SU-DHL-6 (cell line): Measurements from ENCODE around the gene CALML3.

Source experiments
- H2AFZ ChIP-seq: fragments of 200-600 bp; sonication (generic); 2 replicates; pipeline ENCODE4 v1.6.1; 2014; ENCODE audit warnings: low read depth, mild to moderate bottlenecking, moderate library complexity, mixed read lengths, antibody characterized with exemption, low read length; ENCODE audit not compliant: severe bottlenecking
- H3F3A ChIP-seq: fragments of 200-600 bp; shearing (Covaris generic); 2 replicates; pipeline ENCODE4 v1.6.0; 2016; ENCODE audit warnings: antibody characterized with exemption, mild to moderate bottlenecking; ENCODE audit not compliant: insufficient read depth
- H3K27ac ChIP-seq: fragments of 200-600 bp; sonication (generic); 2 replicates; pipeline ENCODE4 v1.5.1; 2016; ENCODE audit warnings: low read depth, mild to moderate bottlenecking, low read length, moderate library complexity, mixed read lengths
- H3K27me3 ChIP-seq: fragments of 200-600 bp; sonication (generic), shearing (Covaris generic); 2 replicates; pipeline ENCODE4 v1.6.0; 2014; ENCODE audit warnings: mild to moderate bottlenecking, low read length
- H3K36me3 ChIP-seq: fragments of 200-600 bp; sonication (generic); 2 replicates; pipeline ENCODE4 v1.6.1; 2014; ENCODE audit warnings: mild to moderate bottlenecking, low read length, mixed read lengths
- H3K4me2 ChIP-seq: fragments of 300-600, 200-600 bp; shearing (Covaris generic), sonication (generic); 2 replicates; pipeline ENCODE4 v1.6.0; 2014; ENCODE audit warnings: low read length, low read depth, mild to moderate bottlenecking; ENCODE audit not compliant: poor library complexity, severe bottlenecking
- H3K4me3 ChIP-seq: fragments of 200-600 bp; sonication (generic); 2 replicates; pipeline ENCODE4 v1.5.1; 2014; ENCODE audit warnings: antibody characterized with exemption, low read length, mild to moderate bottlenecking, mixed read lengths; ENCODE audit not compliant: insufficient read depth, poor library complexity, severe bottlenecking
- H3K79me2 ChIP-seq: fragments of 200-600 bp; sonication (generic); 2 replicates; pipeline ENCODE4 v1.6.1; 2014; ENCODE audit warnings: mild to moderate bottlenecking, low read length, moderate library complexity; ENCODE audit not compliant: insufficient read depth
- H3K9ac ChIP-seq: fragments of 200-600 bp; sonication (generic); 2 replicates; pipeline ENCODE4 v1.7.0; 2014; ENCODE audit warnings: mild to moderate bottlenecking, low read length
- H3K9me2 ChIP-seq: fragments of 200-600 bp; sonication (generic); replicated peaks from 2 replicates; pipeline ENCODE4 v1.6.1; 2014; ENCODE audit warnings: low read length; ENCODE audit not compliant: insufficient read depth
- H3K9me3 ChIP-seq: fragments of 200-600 bp; sonication (generic); 2 replicates; pipeline ENCODE4 v1.6.1; 2014; ENCODE audit warnings: low read length, mixed read lengths; ENCODE audit not compliant: insufficient read depth
- H4K20me1 ChIP-seq: fragments of 200-600 bp; sonication (generic); 2 replicates; pipeline ENCODE4 v1.6.1; 2014; ENCODE audit warnings: low read depth, mild to moderate bottlenecking, antibody characterized with exemption, low read length, moderate library complexity, mixed read lengths
- CTCF ChIP-seq: fragments of 200-600 bp; sonication (generic); IDR thresholded peaks from one replicate; pipeline ENCODE4 v1.5.1; 2017; ENCODE audit warnings: antibody characterized with exemption, mild to moderate bottlenecking, low read length, moderate library complexity; ENCODE audit not compliant: insufficient read depth, poor library complexity, severe bottlenecking
- EZH2phosphoT487 ChIP-seq: fragments of 200-600 bp; sonication (generic), shearing (Covaris generic); conservative IDR thresholded peaks from 2 replicates; pipeline ENCODE4 v1.6.1; 2018; ENCODE audit warnings: mild to moderate bottlenecking, antibody characterized with exemption, low read length, moderate library complexity, mixed read lengths

CALML3 gene

GRCh38 chr10:5502061-5502521, 22.7 kb upstream of the CALML3 start:
- H4K20me1 ChIP-seq: no peaks in the 10 kb centered on the region
- no peaks in the 10 kb centered on the region for H3K79me2 ChIP-seq
- no peak overlapping the region for H3K9ac ChIP-seq
- H3K4me2 ChIP-seq: no peak overlapping the region
- TF ChIP-seq CTCF (no peak), EZH2phosphoT487 (no peak)
- no peak overlapping the region for H3K27ac ChIP-seq
- no peak overlapping the region for H2AFZ ChIP-seq
- no peaks in the 10 kb centered on the region for H3K36me3 ChIP-seq
- no peaks in the 10 kb centered on the region for H3K27me3 ChIP-seq
- H3K9me2 ChIP-seq: no peaks in the 10 kb centered on the region
- no peaks in the 10 kb centered on the region for H3K9me3 ChIP-seq
- no peak overlapping the region for H3K4me3 ChIP-seq
- H3F3A ChIP-seq: no peaks in the 10 kb centered on the region

- no peaks in the 10 kb centered on the region for H3K9me2 ChIP-seq
- no peak overlapping the region for H3K4me3 ChIP-seq
- no peaks in the 10 kb centered on the region for H3K9me3 ChIP-seq
- H3K27ac ChIP-seq: no peak overlapping the region
- H3K9ac ChIP-seq: no peak overlapping the region
- no peaks in the 10 kb centered on the region for H4K20me1 ChIP-seq
- no peaks in the 10 kb centered on the region for H3K79me2 ChIP-seq
- H3K36me3 ChIP-seq: no peaks in the 10 kb centered on the region
- no peak overlapping the region for H3K4me2 ChIP-seq
- no peaks in the 10 kb centered on the region for H3F3A ChIP-seq
- no peak overlapping the region for H2AFZ ChIP-seq
- TF ChIP-seq CTCF (no peak), EZH2phosphoT487 (no peak)
- no peaks in the 10 kb centered on the region for H3K27me3 ChIP-seq
Measured at GRCh38 chr10:5502571-5503476, 21.9 kb upstream of the CALML3 start.

GRCh38 chr10:5503477-5503835, 21.3 kb upstream of the CALML3 start:
- Histone ChIP-seq H3K27ac (no peak overlapping the region), H3K9ac (no peak overlapping the region), H3K4me2 (no peak overlapping the region), H2AFZ (no peak overlapping the region), H3K4me3 (no peak overlapping the region), H3K27me3 (no peaks in the 10 kb centered on the region), H3K79me2 (no peaks in the 10 kb centered on the region), H3F3A (no peaks in the 10 kb centered on the region), H3K9me2 (no peaks in the 10 kb centered on the region), H3K36me3 (no peaks in the 10 kb centered on the region), H3K9me3 (no peaks in the 10 kb centered on the region), H4K20me1 (no peaks in the 10 kb centered on the region)
- TF ChIP-seq EZH2phosphoT487: no peak
- no peak for TF ChIP-seq CTCF
